ENCODE measurements around the gene ELL2.
"Not testable (repeated sequence)": the region's sequence is repeated elsewhere in the genome, so short reads cannot be mapped to it uniquely, and the experiment has no call there.

Gene ELL2

GRCh38 chr5:95858661-95859595 is 102.7 kb downstream of the ELL2 start:
- peak; percentile 82 to 88 for DNase-seq

GRCh38 chr5:95858023-95858461 is 103.6 kb downstream of the ELL2 start:
- DNase-seq: no peak

GRCh38 chr5:95857185-95857945 is 104.3 kb downstream of the ELL2 start:
- no peak for DNase-seq

GRCh38 chr5:95856501-95856981 is 105.1 kb downstream of the ELL2 start:
- DNase-seq: no peak

GRCh38 chr5:95853490-95853889 is 108.2 kb downstream of the ELL2 start:
- no peak for DNase-seq

GRCh38 chr5:95852567-95852966 is 109.1 kb downstream of the ELL2 start:
- DNase-seq: no peak

GRCh38 chr5:95851141-95851540 is 110.5 kb downstream of the ELL2 start:
- DNase-seq: not testable (repeated sequence)

GRCh38 chr5:95850391-95850894 is 111.2 kb downstream of the ELL2 start:
- DNase-seq: no peak

GRCh38 chr5:95848701-95849100 is 113.0 kb downstream of the ELL2 start:
- no peak for DNase-seq

- no peak for DNase-seq
Observed at GRCh38 chr5:95847261-95847592, 114.4 kb downstream of the ELL2 start.

- DNase-seq: peak; percentile 73 to 77
Observed at GRCh38 chr5:95846554-95847260, 114.9 kb downstream of the ELL2 start.

- no peak for DNase-seq
Observed at GRCh38 chr5:95845391-95845790, 116.3 kb downstream of the ELL2 start.

- no peak for DNase-seq
Observed at GRCh38 chr5:95843733-95844223, 117.9 kb downstream of the ELL2 start.

GRCh38 chr5:95842854-95843544 is 118.7 kb downstream of the ELL2 start:
- DNase-seq: peak; percentile 70 to 77

GRCh38 chr5:95841914-95842812 is 119.5 kb downstream of the ELL2 start:
- DNase-seq: no peak

- no peak for DNase-seq
Observed at GRCh38 chr5:95840956-95841705, 120.5 kb downstream of the ELL2 start.

GRCh38 chr5:95839658-95840057 is 122.0 kb downstream of the ELL2 start:
- DNase-seq: no peak

GRCh38 chr5:95838556-95838955 is 123.1 kb downstream of the ELL2 start:
- DNase-seq: no peak

- DNase-seq: no peak
Observed at GRCh38 chr5:95838001-95838520, 123.6 kb downstream of the ELL2 start.

- no peak for DNase-seq
Observed at GRCh38 chr5:95837492-95837891, 124.2 kb downstream of the ELL2 start.

Measured in CD4-positive, alpha-beta T cell treated with Interleukin-1 beta for 1 hour (primary cell).